ENCODE measurements around the gene IPO5.

IPO5 gene

GRCh38 chr13:98056839-98057410 is 103.5 kb downstream of the IPO5 start:
- DNase-seq (ENCODE audit: low read depth in 3 of 3), result no peak

DNA sequence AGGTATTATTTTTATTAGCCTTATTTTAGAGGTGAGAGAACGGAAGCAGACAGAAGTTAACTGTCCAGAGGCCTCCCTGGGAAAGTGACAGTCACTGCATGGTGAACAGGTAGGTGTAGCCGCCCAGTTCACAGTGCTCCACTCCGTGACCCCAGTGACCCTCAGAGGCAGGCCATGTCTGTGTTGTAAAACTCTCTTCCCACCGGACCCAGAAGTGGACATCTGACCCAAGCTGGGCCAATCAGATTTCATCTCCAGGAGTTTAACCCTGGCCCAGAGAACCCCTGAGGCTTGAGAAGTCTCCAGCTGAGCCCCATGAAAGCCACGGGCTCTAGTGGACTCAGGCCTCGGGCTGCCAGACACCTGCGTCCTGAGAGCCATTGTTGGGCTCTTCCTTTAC is 105.8 kb downstream of the IPO5 start:
- no peak for DNase-seq (ENCODE audit: low read depth in 3 of 3)

DNA sequence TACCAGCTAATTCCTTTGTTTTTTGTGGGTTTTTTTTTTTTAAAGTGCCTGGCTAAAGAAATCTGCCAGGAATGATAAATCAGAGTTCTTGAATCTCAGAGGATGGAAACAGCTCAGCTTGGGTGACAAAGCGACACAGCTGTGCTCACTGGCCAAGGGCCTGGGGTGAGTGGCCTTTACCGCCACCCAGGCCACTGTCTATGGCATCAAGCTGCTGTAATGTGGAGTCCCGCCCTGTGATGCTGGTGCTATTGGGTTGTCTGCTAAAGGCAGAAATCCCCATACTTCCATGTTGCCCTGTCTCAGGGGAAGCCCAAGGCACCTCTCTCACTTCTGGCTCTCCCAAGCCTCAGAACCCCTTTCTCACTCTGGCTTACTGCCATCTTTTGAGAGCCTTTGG is 106.8 kb downstream of the IPO5 start:
- DNase-seq (ENCODE audit: low read depth in 3 of 3), result no peak

DNA sequence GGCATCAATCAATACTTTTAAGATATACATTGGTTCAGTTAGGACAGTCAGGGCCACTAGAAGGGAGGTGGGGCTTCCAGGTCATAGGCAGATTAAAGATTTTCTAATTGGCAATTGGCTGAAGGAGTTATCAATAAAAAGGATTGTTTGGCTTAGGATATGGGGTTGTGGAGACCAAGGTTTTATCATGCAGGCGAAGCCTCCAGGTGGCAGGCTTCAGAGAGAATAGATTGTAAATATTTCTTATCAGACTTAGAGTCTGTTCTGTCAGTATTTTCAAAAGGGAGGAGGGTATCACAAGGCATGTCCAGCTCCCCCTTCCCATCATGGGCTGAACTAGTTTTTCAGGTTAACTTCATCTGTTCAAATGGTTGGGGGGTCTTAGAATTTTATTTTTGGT is 112.0 kb downstream of the IPO5 start:
- no peak for DNase-seq (ENCODE audit: low read depth in 3 of 3)

GRCh38 chr13:98066636-98067035 is 113.2 kb downstream of the IPO5 start:
- DNase-seq (ENCODE audit: low read depth in 3 of 3), result no peak

DNA sequence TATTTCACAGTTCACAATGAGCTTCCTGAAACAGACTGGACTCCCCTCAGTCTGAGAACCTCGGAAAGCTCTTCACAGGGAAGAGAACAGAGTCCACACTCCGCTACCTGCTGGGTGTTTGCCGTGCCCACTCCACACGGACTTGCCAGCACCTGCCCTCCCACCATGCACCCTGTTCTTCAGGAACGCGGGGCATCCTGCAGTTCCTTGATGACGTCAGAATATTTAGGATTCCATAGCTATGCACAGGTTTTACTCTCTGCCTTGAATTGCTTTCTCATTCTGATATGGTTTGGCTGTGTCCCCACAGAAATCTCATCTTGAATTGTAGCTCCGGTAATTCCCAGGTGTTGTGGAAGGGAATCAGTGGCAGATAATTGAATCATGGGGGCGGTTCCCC is 115.0 kb downstream of the IPO5 start:
- no peak for DNase-seq (ENCODE audit: low read depth in 3 of 3)

GRCh38 chr13:98069985-98070384 is 116.5 kb downstream of the IPO5 start:
- no peak for DNase-seq (ENCODE audit: low read depth in 3 of 3)

GRCh38 chr13:98071316-98071715 is 117.8 kb downstream of the IPO5 start:
- no peak for DNase-seq (ENCODE audit: low read depth in 3 of 3)

DNA sequence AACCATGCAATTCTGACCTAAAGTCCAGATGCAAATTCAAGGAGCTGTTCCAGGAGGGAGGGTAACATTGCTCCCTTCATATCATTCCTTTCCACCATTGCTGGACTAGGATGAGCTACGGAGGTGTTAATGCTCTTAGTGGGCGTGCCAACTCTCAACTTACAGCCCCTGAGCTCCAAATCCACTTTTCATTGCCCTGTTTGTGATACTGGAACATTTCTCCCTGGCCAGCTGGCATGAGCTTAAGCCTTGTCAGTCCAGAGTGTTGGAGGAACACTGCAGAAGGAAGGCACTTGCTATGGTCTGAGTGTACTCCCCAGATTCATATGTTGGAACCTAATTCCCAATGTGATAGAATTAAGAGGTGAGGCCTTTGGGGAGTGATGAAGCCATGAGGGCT is 119.0 kb downstream of the IPO5 start:
- no peak for DNase-seq (ENCODE audit: low read depth in 3 of 3)
